Activated CD8-positive, alpha-beta memory T cell treated with anti-CD3 and anti-CD28 coated beads, Interleukin-2, amount 50 U/mL, for 4 hours (primary cell): ENCODE data around the gene GTPBP6.
"Not testable (repeated sequence)": the region's sequence is repeated elsewhere in the genome, so short reads cannot be mapped to it uniquely, and the experiment has no call there.

ENCODE experiments used
- DNase-seq: peaks from one replicate; pipeline ENCODE4 v3.0.0-alpha.2; 2020

Gene GTPBP6

GRCh38 chrX:262381-262909, 56.2 kb downstream of the GTPBP6 start:
- no peak for DNase-seq

- DNase-seq, result no peak
Measured at GRCh38 chrX:261919-262352, 56.7 kb downstream of the GTPBP6 start.

GRCh38 chrX:261167-261918, 57.3 kb downstream of the GTPBP6 start:
- DNase-seq, result no peak

- no peak for DNase-seq
Measured at GRCh38 chrX:259692-260355, 58.8 kb downstream of the GTPBP6 start.

GRCh38 chrX:258291-259040, 60.1 kb downstream of the GTPBP6 start:
- no peak for DNase-seq

- DNase-seq, result no peak
Measured at GRCh38 chrX:257681-258289, 60.8 kb downstream of the GTPBP6 start.

GRCh38 chrX:257054-257453, 61.5 kb downstream of the GTPBP6 start:
- not testable (repeated sequence) for DNase-seq

- no peak for DNase-seq
Measured at GRCh38 chrX:255923-256331, 62.7 kb downstream of the GTPBP6 start.
